Progenitor cell of endocrine pancreas (in vitro differentiated cells): ENCODE results near the gene MAP3K5. TPM values are rescaled to one million over a fixed set of nuclear protein-coding genes. Genes with fewer than 3 reads are reported as not detected.

Source experiments
- DNase-seq: peaks from one replicate; pipeline ENCODE4 v3.0.0; 2021; ENCODE audit warnings: low spot score; ENCODE audit not compliant: unreplicated experiment
- H3K27ac Mint-ChIP-seq: 2 replicates; pipeline ENCODE4 v1.8.0; 2021; ENCODE audit warnings: mild to moderate bottlenecking, moderate library complexity, mixed read lengths
- H3K27me3 Mint-ChIP-seq: 2 replicates; pipeline ENCODE4 v1.8.0; 2021; ENCODE audit warnings: mixed read lengths
- H3K36me3 Mint-ChIP-seq: 2 replicates; pipeline ENCODE4 v1.8.0; 2022; ENCODE audit warnings: mixed read lengths; ENCODE audit not compliant: insufficient read depth
- H3K4me1 Mint-ChIP-seq: 2 replicates; pipeline ENCODE4 v1.8.0; 2021; ENCODE audit warnings: low read depth, mixed read lengths
- H3K4me3 Mint-ChIP-seq: 2 replicates; pipeline ENCODE4 v1.8.0; 2021; ENCODE audit warnings: low read depth, mild to moderate bottlenecking, moderate library complexity, mixed read lengths
- H3K9me3 Mint-ChIP-seq: 2 replicates; pipeline ENCODE4 v1.8.0; 2021; ENCODE audit warnings: low read depth, mixed read lengths
- total RNA-seq: library from RNA; stranded (reverse); gene quantifications from 2 replicates; pipeline ENCODE4 v1.2.1, GENCODE V29; 2021
- TF ChIP-seq, protein P1 (sequence below): fragments of 200-600 bp; sonication (generic); IDR thresholded peaks from one replicate; pipeline ENCODE4 v1.5.0; 2021; ENCODE audit warnings: antibody characterized with exemption, mild to moderate bottlenecking; ENCODE audit not compliant: unreplicated experiment

MAP3K5 gene
- total RNA-seq, 1 donor from 2014 or later: 1.1 TPM

DNA sequence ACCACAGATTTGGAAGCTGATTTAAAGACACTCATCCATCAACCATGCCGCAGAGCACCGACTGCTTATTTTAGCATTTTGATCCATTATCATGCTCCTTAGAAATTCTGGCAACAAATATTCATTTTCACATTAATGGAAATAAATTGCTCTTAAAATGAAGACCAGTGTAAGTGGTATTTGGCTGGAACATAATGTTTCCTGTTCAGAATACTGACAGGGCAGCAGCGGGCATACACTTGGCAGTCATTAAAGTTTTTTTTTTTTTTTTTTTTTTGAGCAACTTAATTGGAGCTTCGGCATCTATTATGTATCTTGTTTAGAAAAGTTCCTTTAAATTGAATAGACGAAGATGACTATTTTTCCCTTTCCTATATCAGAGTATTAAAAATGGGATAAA, 47.4 kb downstream of the MAP3K5 start:
- H3K4me1 Mint-ChIP-seq: no peaks in the 10 kb centered on the region
- no peaks in the 10 kb centered on the region for H3K9me3 Mint-ChIP-seq
- no peak for DNase-seq
- H3K27ac Mint-ChIP-seq: no peak overlapping the region
- H3K4me3 Mint-ChIP-seq: no peak overlapping the region
- no peaks in the 10 kb centered on the region for H3K36me3 Mint-ChIP-seq
- peaks cover 7% of the 10 kb centered on the region for H3K27me3 Mint-ChIP-seq
- TF ChIP-seq, protein P1, sequence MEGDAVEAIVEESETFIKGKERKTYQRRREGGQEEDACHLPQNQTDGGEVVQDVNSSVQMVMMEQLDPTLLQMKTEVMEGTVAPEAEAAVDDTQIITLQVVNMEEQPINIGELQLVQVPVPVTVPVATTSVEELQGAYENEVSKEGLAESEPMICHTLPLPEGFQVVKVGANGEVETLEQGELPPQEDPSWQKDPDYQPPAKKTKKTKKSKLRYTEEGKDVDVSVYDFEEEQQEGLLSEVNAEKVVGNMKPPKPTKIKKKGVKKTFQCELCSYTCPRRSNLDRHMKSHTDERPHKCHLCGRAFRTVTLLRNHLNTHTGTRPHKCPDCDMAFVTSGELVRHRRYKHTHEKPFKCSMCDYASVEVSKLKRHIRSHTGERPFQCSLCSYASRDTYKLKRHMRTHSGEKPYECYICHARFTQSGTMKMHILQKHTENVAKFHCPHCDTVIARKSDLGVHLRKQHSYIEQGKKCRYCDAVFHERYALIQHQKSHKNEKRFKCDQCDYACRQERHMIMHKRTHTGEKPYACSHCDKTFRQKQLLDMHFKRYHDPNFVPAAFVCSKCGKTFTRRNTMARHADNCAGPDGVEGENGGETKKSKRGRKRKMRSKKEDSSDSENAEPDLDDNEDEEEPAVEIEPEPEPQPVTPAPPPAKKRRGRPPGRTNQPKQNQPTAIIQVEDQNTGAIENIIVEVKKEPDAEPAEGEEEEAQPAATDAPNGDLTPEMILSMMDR: no peak

DNA sequence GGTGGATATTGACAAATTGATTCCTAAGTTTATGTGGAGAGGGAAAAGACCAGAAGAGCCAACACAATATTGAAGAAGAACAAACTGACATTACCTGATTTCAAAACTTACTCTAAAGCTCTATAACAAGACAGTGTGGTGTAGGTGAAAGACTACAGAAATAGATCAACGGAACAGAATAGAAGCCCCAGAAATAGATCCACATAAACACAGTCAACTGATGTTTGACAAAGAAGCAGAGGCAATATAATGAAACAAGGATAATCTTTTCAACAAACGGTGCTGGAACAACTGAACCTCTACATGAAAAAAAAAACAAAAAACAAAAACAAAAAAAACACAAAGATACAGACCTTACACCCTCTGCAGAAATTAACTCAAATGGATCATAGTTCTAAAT, 50.2 kb downstream of the MAP3K5 start:
- H3K9me3 Mint-ChIP-seq: no peaks in the 10 kb centered on the region

DNA sequence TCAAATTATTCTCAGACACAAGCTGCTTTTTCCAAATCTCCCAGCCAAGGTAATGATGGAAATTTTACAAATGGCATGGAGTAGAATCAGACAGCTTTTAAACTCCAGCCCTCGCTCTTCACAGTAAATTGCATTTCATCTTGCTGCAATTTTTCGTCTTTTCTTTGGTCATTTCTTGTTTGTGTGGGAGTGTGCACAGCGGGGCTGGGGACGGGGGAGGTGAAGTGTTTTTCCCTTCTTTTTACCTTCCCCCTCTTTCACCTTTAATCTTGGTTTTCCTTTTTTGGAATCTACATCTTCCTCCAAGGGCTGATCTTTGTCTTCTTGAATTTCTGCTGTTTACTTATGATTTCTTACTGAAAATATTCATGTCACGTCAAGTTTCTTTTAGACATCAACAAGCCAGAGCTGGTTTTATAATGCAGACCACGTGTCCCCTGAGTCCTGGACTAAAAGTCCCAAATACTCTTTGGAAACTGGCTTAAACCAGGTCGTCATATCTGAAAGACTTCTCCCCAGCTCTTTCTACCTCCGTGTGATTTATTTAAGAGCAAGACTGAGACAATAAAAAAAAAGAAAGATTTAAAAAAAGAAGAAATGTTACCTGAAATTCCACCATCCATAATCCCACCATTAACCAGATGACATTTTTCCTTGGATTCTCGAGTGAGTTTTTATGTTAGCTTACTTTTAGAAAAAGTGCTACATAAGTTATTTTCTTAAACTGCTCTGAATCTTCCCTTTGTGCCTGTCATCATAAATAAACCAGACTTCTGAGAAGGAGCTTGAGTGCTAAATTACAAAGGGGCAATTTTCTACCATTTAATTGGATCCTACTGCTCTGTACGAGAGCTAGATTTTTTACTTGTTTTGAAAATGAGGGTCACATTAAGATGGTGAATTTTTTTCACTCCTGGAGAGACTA, 52.0 kb downstream of the MAP3K5 start:
- Mint-ChIP-seq H3K4me3 (no peak overlapping the region), H3K36me3 (no peaks in the 10 kb centered on the region), H3K27ac (no peak overlapping the region), H3K9me3 (no peaks in the 10 kb centered on the region), H3K4me1 (no peaks in the 10 kb centered on the region), H3K27me3 (peaks cover 4% of the 10 kb centered on the region)
- TF ChIP-seq, protein P1: no peak
- DNase-seq: no peak

More for the DNA sequence above, 50.2 kb downstream of the MAP3K5 start:
- Mint-ChIP-seq H3K4me3 (no peak overlapping the region), H3K36me3 (no peaks in the 10 kb centered on the region), H3K27ac (no peak overlapping the region), H3K4me1 (no peaks in the 10 kb centered on the region), H3K27me3 (peaks cover 7% of the 10 kb centered on the region)
- TF ChIP-seq, protein P1: no peak
- no peak for DNase-seq

DNA sequence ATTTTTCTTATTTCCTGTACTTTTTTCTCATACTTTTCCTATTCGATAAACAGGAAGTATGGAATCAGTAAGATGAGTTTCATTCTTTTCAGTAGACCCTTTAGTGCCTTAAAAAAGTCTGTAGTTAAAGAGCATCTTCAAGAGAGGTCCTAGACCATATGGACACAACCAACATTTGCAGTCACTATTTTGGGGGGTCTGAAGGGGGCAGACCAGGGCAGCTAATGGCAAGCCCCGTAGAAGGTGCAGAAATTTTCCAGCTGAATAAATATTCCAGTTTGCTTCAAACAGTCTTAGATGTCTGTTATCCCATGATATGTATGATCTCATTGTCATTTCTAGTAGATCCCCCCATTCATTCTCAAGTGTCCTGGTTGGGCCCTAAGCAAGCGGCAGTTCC, 52.8 kb downstream of the MAP3K5 start:
- no peaks in the 10 kb centered on the region for H3K9me3 Mint-ChIP-seq
- TF ChIP-seq, protein P1: no peak
- no peaks in the 10 kb centered on the region for H3K4me1 Mint-ChIP-seq
- H3K36me3 Mint-ChIP-seq: no peaks in the 10 kb centered on the region
- no peak overlapping the region for H3K27ac Mint-ChIP-seq
- no peak overlapping the region for H3K4me3 Mint-ChIP-seq
- no peak for DNase-seq
- H3K27me3 Mint-ChIP-seq: peaks cover 2% of the 10 kb centered on the region

DNA sequence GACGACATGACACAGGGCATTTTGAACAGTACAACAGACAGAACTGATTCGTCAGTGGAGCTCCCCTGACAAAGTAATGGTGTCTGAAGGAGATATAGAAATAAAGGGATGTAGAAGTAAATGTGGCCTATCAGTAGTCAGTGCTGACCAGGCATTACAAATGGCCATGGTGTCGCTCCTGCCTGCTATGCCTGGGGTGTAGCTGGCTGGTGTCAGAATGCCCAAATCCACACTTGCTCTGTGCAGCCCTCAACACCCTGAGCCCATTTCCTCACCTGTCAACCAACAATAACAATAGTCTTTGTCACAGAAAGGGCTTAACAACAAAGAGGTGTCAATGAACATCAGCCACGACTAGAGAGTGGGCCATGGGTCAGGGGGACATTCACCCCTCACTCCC, 53.2 kb downstream of the MAP3K5 start:
- Mint-ChIP-seq H3K4me3 (no peak overlapping the region), H3K27me3 (peaks cover 2% of the 10 kb centered on the region), H3K9me3 (no peaks in the 10 kb centered on the region), H3K27ac (no peak overlapping the region), H3K4me1 (no peaks in the 10 kb centered on the region), H3K36me3 (no peaks in the 10 kb centered on the region)
- no peak for DNase-seq
- TF ChIP-seq, protein P1: no peak
